T-helper 1 cell treated with Interleukin-12 subunit alpha and Interleukin-12 subunit beta and Interleukin-4 antibody, amounts not matched to agents 30 μg/mL and 1 μg/mL, for 36 hours (primary cell): ENCODE data around the gene NXN.
"Not testable (repeated sequence)": the region's sequence is repeated elsewhere in the genome, so short reads cannot be mapped to it uniquely, and the experiment has no call there.

ENCODE experiments used
- H3K27ac Mint-ChIP-seq: one replicate; pipeline ENCODE4 v1.8.0; 2021; ENCODE audit warnings: mild to moderate bottlenecking, mixed read lengths
- H3K27me3 Mint-ChIP-seq: one replicate; pipeline ENCODE4 v1.8.0; 2021; ENCODE audit warnings: low read depth, mixed read lengths
- H3K36me3 Mint-ChIP-seq: one replicate; pipeline ENCODE4 v1.8.0; 2021; ENCODE audit warnings: low read depth, mixed read lengths
- H3K4me1 Mint-ChIP-seq: one replicate; pipeline ENCODE4 v1.8.0; 2021; ENCODE audit warnings: low read depth, mixed read lengths
- H3K4me3 Mint-ChIP-seq: one replicate; pipeline ENCODE4 v1.8.0; 2021; ENCODE audit warnings: mild to moderate bottlenecking, moderate library complexity, mixed read lengths
- H3K9me3 Mint-ChIP-seq: one replicate; pipeline ENCODE4 v1.8.0; 2021; ENCODE audit warnings: mixed read lengths

NXN gene

DNA sequence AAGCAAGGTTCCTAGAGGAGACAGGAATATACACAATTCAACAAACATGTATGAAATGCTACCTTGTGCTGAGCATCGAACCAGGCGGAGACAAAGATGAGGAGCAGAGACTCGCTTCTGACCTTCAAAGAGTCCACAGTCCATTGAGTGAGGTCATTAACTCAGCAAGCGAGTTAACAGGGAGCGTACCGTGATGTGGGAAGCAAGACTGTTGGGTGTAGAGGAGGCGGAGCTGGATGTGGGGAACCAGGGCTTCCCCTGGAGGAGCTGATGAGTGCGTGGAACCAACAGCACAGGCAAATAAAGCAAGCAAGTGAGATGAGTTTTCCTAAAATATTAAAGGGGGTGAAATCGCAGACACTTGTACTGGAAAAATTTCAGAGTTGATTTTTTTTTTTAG, 65.0 kb downstream of the NXN start:
- no peak overlapping the region for H3K27ac Mint-ChIP-seq
- H3K4me1 Mint-ChIP-seq: no peaks in the 10 kb centered on the region

DNA sequence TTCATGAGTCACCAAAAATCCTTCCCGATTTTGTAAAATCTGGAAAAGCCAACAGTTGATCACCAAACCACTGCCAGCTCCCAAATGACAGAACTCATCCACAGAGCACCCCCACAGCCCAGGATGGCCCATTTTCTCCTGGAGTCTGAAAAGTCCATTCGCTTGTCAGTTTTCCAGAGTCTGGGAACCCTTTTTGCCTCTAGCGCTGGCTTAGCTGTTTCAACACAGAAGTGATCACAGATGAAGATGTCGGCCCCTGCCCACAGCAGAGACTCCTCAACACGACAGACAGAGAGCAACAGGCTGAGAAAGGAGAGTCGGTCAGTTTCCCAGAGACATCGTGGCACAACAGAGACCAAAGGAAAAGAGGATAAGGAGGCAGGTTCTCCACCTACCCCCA, 66.4 kb downstream of the NXN start:
- Mint-ChIP-seq H3K4me3 (no peak overlapping the region), H3K27ac (no peak overlapping the region), H3K9me3 (no peaks in the 10 kb centered on the region), H3K27me3 (no peaks in the 10 kb centered on the region), H3K4me1 (no peaks in the 10 kb centered on the region), H3K36me3 (no peaks in the 10 kb centered on the region)

More for the DNA sequence above, 65.0 kb downstream of the NXN start:
- Mint-ChIP-seq H3K9me3 (no peaks in the 10 kb centered on the region), H3K27me3 (no peaks in the 10 kb centered on the region), H3K4me3 (no peak overlapping the region), H3K36me3 (no peaks in the 10 kb centered on the region)

DNA sequence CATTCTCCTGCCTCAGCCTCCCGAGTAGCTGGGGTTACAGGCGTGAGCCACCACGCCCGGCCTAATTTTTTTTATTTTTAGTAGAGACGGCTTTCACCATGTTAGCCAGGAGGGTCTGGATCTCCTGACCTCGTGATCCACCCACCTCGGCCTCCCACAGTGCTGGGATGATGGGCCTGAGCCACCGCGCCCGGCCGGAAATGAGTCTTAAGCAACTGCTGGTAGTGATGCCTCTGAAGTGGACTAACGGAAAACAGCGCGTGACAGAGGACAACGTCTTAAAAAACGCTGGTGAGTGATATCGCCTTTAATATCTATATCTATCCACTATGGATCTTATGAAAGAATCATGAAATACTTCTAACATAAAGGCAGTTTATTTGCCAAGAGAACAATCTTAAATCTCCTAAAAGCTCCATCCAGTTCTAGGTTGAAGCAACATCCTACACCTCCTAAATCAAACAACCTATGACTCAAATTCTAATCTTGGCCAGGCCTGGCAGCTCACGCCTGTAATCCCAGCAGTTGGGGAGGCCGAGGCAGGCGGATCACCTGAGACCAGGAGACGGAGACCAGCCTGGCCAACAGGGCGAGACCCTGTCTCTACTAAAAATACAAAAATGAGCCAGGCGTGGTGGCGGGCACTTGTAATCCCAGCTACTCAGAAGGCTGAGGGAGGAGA, 69.8 kb downstream of the NXN start:
- H3K4me1 Mint-ChIP-seq: peaks cover 1% of the 10 kb centered on the region
- no peaks in the 10 kb centered on the region for H3K9me3 Mint-ChIP-seq
- no peak overlapping the region for H3K4me3 Mint-ChIP-seq
- peaks cover 9% of the 10 kb centered on the region for H3K27me3 Mint-ChIP-seq
- H3K36me3 Mint-ChIP-seq: no peaks in the 10 kb centered on the region
- no peak overlapping the region for H3K27ac Mint-ChIP-seq

DNA sequence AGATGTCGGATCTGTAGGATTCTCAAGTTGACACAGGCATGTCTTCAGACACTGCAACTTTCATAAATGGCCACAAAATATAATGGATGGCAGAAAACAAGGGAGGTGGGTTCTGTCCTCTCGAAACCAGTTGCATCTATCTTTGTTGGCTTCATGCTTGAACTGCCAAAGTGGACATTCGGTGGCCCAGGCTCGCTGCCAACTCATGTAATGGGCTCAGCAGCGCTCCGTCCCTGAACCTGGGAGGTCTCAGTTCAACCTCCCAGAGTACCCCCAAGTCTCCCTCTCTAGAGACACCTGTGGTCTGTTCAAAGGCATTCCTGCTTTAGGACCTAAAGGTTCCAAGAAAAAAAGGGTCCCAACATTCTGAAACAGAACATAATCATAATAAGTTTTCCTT, 71.9 kb downstream of the NXN start:
- Mint-ChIP-seq H3K9me3 (no peaks in the 10 kb centered on the region), H3K36me3 (no peaks in the 10 kb centered on the region), H3K27ac (no peak overlapping the region), H3K4me3 (no peak overlapping the region), H3K4me1 (peaks cover 1% of the 10 kb centered on the region), H3K27me3 (peaks cover 23% of the 10 kb centered on the region)

DNA sequence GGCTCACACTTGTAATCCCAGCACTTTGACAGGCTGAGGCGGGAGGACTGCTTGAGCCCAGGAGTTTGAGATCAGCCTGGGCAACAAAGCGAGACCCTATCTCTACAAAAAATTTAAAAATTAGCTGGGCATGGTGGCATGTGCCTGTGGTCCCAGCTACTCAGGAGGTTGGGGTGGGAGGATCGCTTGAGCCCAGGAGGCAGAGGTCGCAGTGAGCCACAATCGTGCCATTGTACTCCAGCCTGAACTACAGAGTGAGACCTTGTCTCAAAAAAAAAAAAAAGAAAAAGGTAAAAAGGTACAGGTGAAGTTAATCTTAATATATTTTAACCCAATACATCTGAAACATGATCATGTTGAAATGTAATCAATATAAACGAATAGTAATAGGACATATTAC, 73.9 kb downstream of the NXN start:
- peaks cover 23% of the 10 kb centered on the region for H3K27me3 Mint-ChIP-seq

DNA sequence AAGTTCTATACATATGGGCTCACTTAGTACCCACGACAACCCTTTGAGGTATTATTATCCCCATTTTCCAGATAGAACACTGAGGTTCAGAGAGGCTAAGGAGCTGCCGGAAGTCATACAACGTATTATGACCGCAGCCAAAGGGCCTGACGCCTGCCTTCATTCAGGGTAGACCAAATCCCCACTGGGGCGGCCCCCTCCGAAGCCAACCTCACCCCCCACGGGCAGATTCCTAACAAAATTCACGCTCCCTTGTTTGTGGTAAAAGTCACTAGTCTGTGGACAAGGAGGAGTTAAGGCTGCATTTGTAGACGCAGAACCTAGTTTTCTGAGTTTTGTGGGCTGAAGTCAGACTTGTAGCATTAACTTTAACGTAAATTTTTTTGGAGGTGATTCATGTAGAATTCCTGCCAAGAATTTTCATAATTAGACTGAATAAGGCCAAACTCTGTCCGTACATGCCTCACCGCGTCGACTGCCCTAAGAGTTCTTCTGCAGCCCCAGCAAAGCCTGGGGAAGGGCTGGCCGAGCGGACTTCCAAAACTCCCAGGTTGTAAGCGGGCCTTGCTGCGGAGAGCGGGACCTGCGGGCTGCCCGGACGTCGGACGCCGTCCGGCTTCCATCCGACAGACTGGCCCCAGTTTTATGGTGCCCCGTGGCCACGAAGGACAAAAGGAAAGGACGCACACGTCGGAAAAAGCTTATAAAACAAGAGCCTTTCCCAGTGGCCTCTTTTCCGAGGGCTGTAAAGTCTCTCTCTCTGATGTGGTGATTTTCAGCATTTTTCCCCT, 75.7 kb downstream of the NXN start:
- peaks cover 1% of the 10 kb centered on the region for H3K4me1 Mint-ChIP-seq
- H3K27me3 Mint-ChIP-seq: peaks cover 27% of the 10 kb centered on the region
- H3K4me3 Mint-ChIP-seq: no peak overlapping the region
- no peaks in the 10 kb centered on the region for H3K9me3 Mint-ChIP-seq
- H3K27ac Mint-ChIP-seq: no peak overlapping the region
- no peaks in the 10 kb centered on the region for H3K36me3 Mint-ChIP-seq

More for the DNA sequence above, 73.9 kb downstream of the NXN start:
- H3K36me3 Mint-ChIP-seq, H3K27ac Mint-ChIP-seq, H3K9me3 Mint-ChIP-seq, H3K4me1 Mint-ChIP-seq, H3K4me3 Mint-ChIP-seq: not testable (repeated sequence)

DNA sequence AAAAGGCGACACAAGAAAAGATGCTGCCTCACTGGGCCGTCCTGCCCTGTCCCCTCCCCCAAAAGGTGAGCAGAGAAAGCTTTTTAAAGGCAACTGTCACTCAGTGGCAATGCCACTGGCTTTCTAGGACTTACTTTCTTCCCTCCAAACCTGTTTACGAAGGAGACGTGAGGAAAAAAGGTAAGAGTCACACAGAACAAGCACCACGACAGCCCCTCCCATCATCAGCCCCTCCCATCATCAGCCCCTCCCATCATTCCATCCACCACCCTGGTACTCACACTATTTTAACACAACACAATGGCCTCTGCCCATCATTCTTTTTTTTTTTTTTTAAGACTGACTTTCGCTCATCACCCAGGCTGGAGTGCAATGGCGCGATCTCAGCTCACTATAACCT, 77.1 kb downstream of the NXN start:
- Mint-ChIP-seq H3K27ac (no peak overlapping the region), H3K9me3 (no peaks in the 10 kb centered on the region), H3K27me3 (peaks cover 27% of the 10 kb centered on the region), H3K4me1 (peaks cover 1% of the 10 kb centered on the region), H3K36me3 (no peaks in the 10 kb centered on the region), H3K4me3 (no peak overlapping the region)

DNA sequence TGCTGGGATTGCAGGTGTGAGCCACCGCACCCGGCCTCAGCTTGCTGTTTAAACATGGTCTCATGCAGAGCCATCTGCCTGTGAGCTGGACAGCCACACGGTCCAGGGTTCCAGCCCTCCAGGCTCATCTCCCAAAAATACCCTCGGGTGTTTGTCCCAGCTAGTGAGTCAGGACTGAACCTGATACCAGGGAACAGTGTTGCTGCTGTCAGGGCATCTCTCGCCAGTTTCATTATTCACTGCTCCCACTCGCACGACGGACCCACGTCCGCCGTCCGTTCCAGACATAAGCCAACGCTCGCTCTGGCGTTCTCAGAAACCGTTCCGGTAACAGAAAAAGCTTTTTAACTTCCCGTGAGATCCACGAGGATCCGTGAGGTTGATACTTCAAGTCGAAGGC, 77.6 kb downstream of the NXN start:
- Mint-ChIP-seq H3K27me3 (peaks cover 30% of the 10 kb centered on the region), H3K4me3 (no peak overlapping the region), H3K27ac (no peak overlapping the region), H3K4me1 (peaks cover 1% of the 10 kb centered on the region), H3K9me3 (no peaks in the 10 kb centered on the region), H3K36me3 (no peaks in the 10 kb centered on the region)

DNA sequence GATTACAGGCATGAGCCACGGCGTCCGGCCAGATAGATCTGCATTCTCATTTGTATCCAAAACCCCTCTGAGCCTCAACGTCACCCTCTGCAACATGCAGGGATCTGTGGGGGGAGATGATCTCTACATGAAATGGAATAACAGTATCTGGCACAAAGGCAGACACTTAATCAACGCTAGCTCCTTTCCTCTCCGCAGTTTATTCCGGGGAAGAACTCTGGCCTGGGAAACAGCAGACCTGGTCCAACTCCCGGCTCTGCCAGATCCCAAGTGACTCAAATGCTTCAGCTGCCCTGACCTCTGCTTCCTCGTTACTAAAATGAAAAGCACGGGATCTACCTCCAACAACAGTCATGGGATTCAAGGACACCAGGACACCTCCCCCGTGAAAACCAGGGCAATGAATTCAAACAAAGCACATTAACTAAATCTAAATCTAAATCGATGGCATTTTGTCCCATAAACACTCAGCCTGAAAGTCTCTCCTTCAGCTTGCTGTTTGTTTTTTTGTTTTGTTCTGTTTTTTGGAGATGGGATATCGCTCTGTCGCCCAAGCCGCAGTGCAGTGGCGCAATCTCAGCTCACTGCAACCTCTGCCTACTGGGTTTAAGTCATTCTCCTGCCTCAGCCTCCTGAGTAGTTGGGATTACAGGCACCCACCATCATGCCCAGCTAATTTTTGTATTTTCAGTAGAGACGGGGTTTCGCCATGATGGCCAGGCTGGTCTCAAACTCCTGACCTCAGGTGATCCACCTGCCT, 78.2 kb downstream of the NXN start:
- no peak overlapping the region for H3K27ac Mint-ChIP-seq
- H3K4me3 Mint-ChIP-seq: no peak overlapping the region
- H3K36me3 Mint-ChIP-seq: no peaks in the 10 kb centered on the region
- no peaks in the 10 kb centered on the region for H3K9me3 Mint-ChIP-seq
- H3K27me3 Mint-ChIP-seq: peaks cover 32% of the 10 kb centered on the region
- H3K4me1 Mint-ChIP-seq: peaks cover 1% of the 10 kb centered on the region

DNA sequence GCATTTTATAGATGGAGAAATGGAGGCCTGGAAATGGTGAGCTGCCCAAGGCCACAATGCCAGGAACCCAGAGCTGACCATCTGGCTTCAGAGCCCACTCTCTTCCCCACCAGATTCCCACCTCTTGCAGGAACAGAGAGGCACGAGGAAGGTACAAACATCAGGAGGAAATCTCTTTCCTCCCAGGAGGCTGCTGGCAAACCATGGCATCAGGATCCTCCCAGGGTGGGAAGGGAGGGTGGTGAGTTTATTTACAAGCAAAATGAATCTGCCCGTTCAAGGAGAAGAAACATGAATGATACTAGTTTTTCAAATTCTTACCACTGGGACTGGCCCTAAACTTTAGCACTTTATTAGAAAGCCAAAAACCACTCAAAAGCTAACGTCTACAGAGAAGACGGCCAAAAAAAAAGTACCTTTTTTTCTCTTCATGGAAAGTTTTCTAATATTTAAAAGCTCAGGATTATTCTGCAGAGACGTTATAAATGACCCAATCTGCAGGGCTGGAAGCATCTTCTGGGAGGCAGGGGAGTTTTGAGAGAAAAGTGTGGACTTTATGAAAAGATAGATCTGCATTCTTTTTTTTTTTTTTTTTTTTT, 79.1 kb downstream of the NXN start:
- H3K27me3 Mint-ChIP-seq: peaks cover 32% of the 10 kb centered on the region
- H3K4me1 Mint-ChIP-seq: no peaks in the 10 kb centered on the region
- no peaks in the 10 kb centered on the region for H3K36me3 Mint-ChIP-seq
- no peaks in the 10 kb centered on the region for H3K9me3 Mint-ChIP-seq
- H3K4me3 Mint-ChIP-seq: no peak overlapping the region
- no peak overlapping the region for H3K27ac Mint-ChIP-seq

DNA sequence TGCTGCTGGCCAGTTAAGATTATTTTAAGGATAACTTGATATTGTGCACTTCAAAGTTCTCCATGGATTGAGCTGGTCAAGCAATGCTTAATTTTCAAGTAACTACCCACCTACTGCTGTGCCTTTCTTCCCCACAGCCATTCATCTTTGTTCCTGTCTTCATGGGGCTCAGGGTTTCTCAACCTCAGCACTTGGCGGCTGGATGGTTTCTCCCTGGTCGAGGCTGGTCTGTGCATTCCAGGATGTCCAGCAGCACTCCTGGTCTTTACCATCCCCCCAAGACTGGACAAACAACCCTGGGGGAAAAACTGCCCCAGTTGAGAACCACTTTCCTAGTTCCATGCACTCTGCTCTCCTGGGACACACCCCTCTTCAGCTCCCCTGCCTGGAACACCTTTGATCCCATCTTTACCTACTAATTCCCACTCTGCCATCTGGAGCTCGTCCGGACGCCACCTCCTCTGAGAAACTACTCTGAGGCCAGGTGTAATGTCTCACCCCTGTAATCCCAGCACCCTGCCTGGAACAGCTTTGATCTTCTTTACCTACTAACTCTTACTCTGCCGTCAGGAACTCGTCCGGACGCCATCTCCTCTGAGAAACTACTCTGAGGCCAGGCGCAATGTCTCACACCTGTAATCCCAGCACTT, 81.5 kb downstream of the NXN start:
- Mint-ChIP-seq H3K4me3 (no peak overlapping the region), H3K9me3 (no peaks in the 10 kb centered on the region), H3K4me1 (no peaks in the 10 kb centered on the region), H3K27me3 (peaks cover 14% of the 10 kb centered on the region), H3K27ac (no peak overlapping the region), H3K36me3 (no peaks in the 10 kb centered on the region)

DNA sequence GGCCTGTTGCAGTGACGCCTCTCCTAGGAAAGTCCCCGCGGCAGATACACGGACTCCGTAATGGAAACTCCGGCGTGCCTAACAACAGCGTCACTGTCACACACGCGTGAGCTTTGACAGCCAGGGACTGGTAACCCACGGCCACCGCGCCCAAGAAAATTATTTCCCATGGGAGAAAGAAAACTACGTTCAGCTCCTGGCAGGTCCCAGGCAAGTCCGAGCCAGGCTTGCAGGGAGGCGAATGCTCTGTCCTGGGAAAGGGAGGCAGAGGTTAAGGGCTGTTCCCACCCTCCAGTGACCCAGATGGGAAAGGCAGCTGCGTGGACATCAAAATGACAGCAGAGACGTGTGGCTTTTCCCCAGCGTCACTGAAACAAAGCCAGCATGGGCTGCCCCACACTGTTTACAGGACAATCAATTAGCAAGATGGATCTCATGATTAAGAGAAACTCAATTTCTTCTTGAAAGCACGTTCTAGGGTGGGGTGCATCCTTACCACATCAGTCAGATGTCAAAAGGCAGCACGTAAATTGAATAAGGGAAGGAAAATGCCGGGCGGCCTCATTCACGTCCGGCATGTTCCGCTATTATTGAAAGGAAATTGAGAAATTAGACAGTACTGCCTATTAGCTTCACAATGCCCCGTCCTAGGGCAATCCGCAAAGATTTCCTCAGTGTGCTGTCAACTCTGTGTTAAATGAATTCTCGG, 82.5 kb downstream of the NXN start:
- Mint-ChIP-seq H3K36me3 (no peaks in the 10 kb centered on the region), H3K4me1 (no peaks in the 10 kb centered on the region), H3K27ac (no peak overlapping the region), H3K9me3 (no peaks in the 10 kb centered on the region), H3K27me3 (peaks cover 13% of the 10 kb centered on the region), H3K4me3 (no peak overlapping the region)

DNA sequence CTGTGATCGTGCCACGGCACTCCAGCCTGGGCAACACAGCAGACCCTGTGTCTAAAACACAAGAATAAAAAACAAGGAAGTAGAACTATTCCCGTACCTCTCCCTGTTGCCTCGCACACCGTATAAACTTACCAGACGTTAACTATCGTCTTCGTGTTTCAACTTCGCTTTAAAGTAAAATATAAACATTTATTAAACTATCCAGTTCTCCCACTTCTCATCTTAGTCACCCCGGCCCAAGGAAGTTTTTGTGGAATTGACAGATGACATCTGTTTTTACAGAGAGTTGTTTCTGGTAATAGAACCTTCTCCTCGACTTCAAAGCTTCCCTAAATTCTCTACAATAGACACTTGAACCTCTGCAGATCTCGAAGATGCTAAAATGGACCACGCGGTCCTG, 83.1 kb downstream of the NXN start:
- Mint-ChIP-seq H3K4me1 (no peaks in the 10 kb centered on the region), H3K27ac (no peak overlapping the region), H3K36me3 (no peaks in the 10 kb centered on the region), H3K27me3 (peaks cover 13% of the 10 kb centered on the region), H3K4me3 (no peak overlapping the region), H3K9me3 (no peaks in the 10 kb centered on the region)

DNA sequence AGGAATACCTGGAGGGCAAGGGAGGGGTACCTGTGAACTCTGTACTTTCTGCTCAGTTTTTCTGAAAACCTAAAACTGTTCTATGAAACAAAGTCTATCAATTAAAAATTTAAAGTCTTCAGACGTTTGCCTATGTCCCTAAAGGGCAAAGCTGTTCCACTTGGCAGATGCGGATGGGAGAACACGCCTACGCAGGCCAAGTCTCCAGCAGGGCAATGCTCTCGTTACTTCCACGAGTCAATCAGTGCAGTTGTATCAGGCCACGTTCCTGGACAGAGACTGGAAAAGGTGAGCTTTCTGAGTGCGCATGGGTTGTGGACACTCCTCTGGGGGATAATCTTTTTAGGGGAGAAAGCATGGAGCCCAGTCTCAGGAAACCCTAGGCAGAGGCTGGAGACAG, 86.6 kb downstream of the NXN start:
- Mint-ChIP-seq H3K27ac (no peak overlapping the region), H3K4me3 (no peak overlapping the region), H3K27me3 (peaks cover 13% of the 10 kb centered on the region)

More for the DNA sequence above, 86.6 kb downstream of the NXN start:
- no peaks in the 10 kb centered on the region for H3K36me3 Mint-ChIP-seq
- H3K4me1 Mint-ChIP-seq: no peaks in the 10 kb centered on the region
- no peaks in the 10 kb centered on the region for H3K9me3 Mint-ChIP-seq
